Subcutaneous abdominal adipose tissue (tissue), 5 donors: ENCODE measurements around the gene PLSCR4.
"Not testable (repeated sequence)": the region's sequence is repeated elsewhere in the genome, so short reads cannot be mapped to it uniquely, and the experiment has no call there.

Experiments used
- H3K27ac ChIP-seq: one replicate; pipeline ENCODE4 v1.7.0; 2013; ENCODE audit warnings: low read depth, mild to moderate bottlenecking, inconsistent platforms, low read length, moderate library complexity
- H3K27me3 ChIP-seq, 5 donors: one replicate each; pipeline ENCODE4 v1.7.0; 2013; ENCODE audit warnings: low read length in 5 of 5, inconsistent platforms in 1 of 5; ENCODE audit not compliant: control insufficient read depth in 5 of 5, insufficient read depth in 4 of 5
- H3K36me3 ChIP-seq, 5 donors: one replicate each; pipeline ENCODE4 v1.7.0; 2013; ENCODE audit warnings: low read length in 5 of 5; ENCODE audit not compliant: control insufficient read depth in 5 of 5, insufficient read depth in 5 of 5
- H3K4me1 ChIP-seq, 5 donors: one replicate each; pipeline ENCODE4 v1.7.0; 2013; ENCODE audit warnings: low read length in 5 of 5, mild to moderate bottlenecking in 3 of 5, moderate library complexity in 1 of 5; ENCODE audit not compliant: control insufficient read depth in 5 of 5, insufficient read depth in 5 of 5
- H3K4me3 ChIP-seq, 5 donors: one replicate each; pipeline ENCODE4 v1.7.0; 2013; ENCODE audit warnings: low read length in 5 of 5, low read depth in 1 of 5
- H3K9ac ChIP-seq, 5 donors: one replicate each; pipeline ENCODE4 v1.7.0; 2013; ENCODE audit warnings: low read length in 5 of 5, mild to moderate bottlenecking in 4 of 5, moderate library complexity in 3 of 5
- H3K9me3 ChIP-seq, 5 donors: one replicate each; pipeline ENCODE4 v1.7.0; 2013; ENCODE audit warnings: low read length in 5 of 5; ENCODE audit not compliant: control insufficient read depth in 5 of 5
- donor health status: healthy.
- donor health status: healthy.
- donor health status: healthy.
- donor health status: healthy.
- donor health status: healthy.

PLSCR4 gene

GRCh38 chr3:146273721-146274407 lies 23.0 kb upstream of the PLSCR4 start:
- Histone ChIP-seq H3K4me1 (peaks cover 3 to 27% (median 17%) of the 10 kb centered on the region in 5 donors), H3K9ac (no peak overlapping the region), H3K36me3 (no peaks in the 10 kb centered on the region), H3K27me3 (no peaks in the 10 kb centered on the region), H3K9me3 (no peaks in the 10 kb centered on the region), H3K4me3 (no peak overlapping the region), H3K27ac (peak overlapping the region; percentile 51)

- Histone ChIP-seq H3K9ac (no peak overlapping the region), H3K27me3 (no peaks in the 10 kb centered on the region), H3K4me3 (no peak overlapping the region), H3K4me1 (peaks cover 0 to 13% (median 5%) of the 10 kb centered on the region in 5 donors), H3K27ac (no peak overlapping the region), H3K9me3 (no peaks in the 10 kb centered on the region), H3K36me3 (no peaks in the 10 kb centered on the region)
Measured at GRCh38 chr3:146271180-146271579, 20.3 kb upstream of the PLSCR4 start.

GRCh38 chr3:146269271-146269670 lies 18.4 kb upstream of the PLSCR4 start:
- peaks cover 0 to 4% (median 0%) of the 10 kb centered on the region in 5 donors for H3K4me1 ChIP-seq
- no peak overlapping the region for H3K9ac ChIP-seq
- no peaks in the 10 kb centered on the region for H3K36me3 ChIP-seq
- no peak overlapping the region for H3K27ac ChIP-seq
- no peaks in the 10 kb centered on the region for H3K27me3 ChIP-seq
- no peaks in the 10 kb centered on the region for H3K9me3 ChIP-seq
- H3K4me3 ChIP-seq: no peak overlapping the region

- no peak overlapping the region for H3K4me3 ChIP-seq
- no peak overlapping the region for H3K27ac ChIP-seq
- H3K9me3 ChIP-seq: no peaks in the 10 kb centered on the region
- no peaks in the 10 kb centered on the region for H3K4me1 ChIP-seq
- H3K27me3 ChIP-seq: no peaks in the 10 kb centered on the region
- no peaks in the 10 kb centered on the region for H3K36me3 ChIP-seq
- no peak overlapping the region for H3K9ac ChIP-seq
Measured at GRCh38 chr3:146268535-146269219, 17.8 kb upstream of the PLSCR4 start.

GRCh38 chr3:146265720-146266119 lies 14.8 kb upstream of the PLSCR4 start:
- Histone ChIP-seq H3K36me3 (no peaks in the 10 kb centered on the region), H3K27me3 (no peaks in the 10 kb centered on the region), H3K9ac (no peak overlapping the region), H3K27ac (no peak overlapping the region), H3K9me3 (no peaks in the 10 kb centered on the region), H3K4me1 (peaks cover 0 to under 1% (median 0%) of the 10 kb centered on the region in 5 donors), H3K4me3 (no peak overlapping the region)

GRCh38 chr3:146262371-146263110 lies 11.6 kb upstream of the PLSCR4 start:
- no peak overlapping the region for H3K27ac ChIP-seq
- H3K27me3 ChIP-seq: no peaks in the 10 kb centered on the region
- H3K36me3 ChIP-seq: no peaks in the 10 kb centered on the region
- H3K9ac ChIP-seq: no peak overlapping the region
- no peak overlapping the region for H3K4me3 ChIP-seq
- H3K4me1 ChIP-seq: peaks cover 0 to 5% (median 0%) of the 10 kb centered on the region in 5 donors
- H3K9me3 ChIP-seq: no peaks in the 10 kb centered on the region

- Histone ChIP-seq H3K4me1 (peaks cover 0 to 5% (median 0%) of the 10 kb centered on the region in 5 donors), H3K4me3 (no peak overlapping the region), H3K9ac (no peak overlapping the region), H3K9me3 (no peaks in the 10 kb centered on the region), H3K36me3 (no peaks in the 10 kb centered on the region), H3K27ac (no peak overlapping the region), H3K27me3 (no peaks in the 10 kb centered on the region)
Measured at GRCh38 chr3:146259880-146260589, 9.1 kb upstream of the PLSCR4 start.

- Histone ChIP-seq H3K36me3 (no peaks in the 10 kb centered on the region), H3K27ac (no peak overlapping the region), H3K27me3 (no peaks in the 10 kb centered on the region), H3K4me3 (no peak overlapping the region), H3K9ac (no peak overlapping the region), H3K4me1 (peaks cover 0 to 10% (median 5%) of the 10 kb centered on the region in 5 donors), H3K9me3 (peaks cover 0 to 10% (median 3%) of the 10 kb centered on the region in 5 donors)
Measured at GRCh38 chr3:146256851-146257486, 6.1 kb upstream of the PLSCR4 start.

GRCh38 chr3:146252445-146252844 lies 1.5 kb upstream of the PLSCR4 start:
- H3K4me3 ChIP-seq, H3K9ac ChIP-seq, H3K36me3 ChIP-seq, H3K27me3 ChIP-seq, H3K9me3 ChIP-seq: not testable (repeated sequence)
- peak overlapping the region; percentile 93 for H3K27ac ChIP-seq
- H3K4me1 ChIP-seq: peaks cover 2 to 32% (median 23%) of the 10 kb centered on the region in 5 donors
